HG03108 (cell line): ENCODE results near the gene DCC.

Experiments
- ATAC-seq: cut with Tn5 transposase; IDR thresholded peaks from one replicate; pipeline ENCODE4 v1.9.1; 2021; ENCODE audit warnings: moderate library complexity; ENCODE audit not compliant: unreplicated experiment

DCC gene

DNA sequence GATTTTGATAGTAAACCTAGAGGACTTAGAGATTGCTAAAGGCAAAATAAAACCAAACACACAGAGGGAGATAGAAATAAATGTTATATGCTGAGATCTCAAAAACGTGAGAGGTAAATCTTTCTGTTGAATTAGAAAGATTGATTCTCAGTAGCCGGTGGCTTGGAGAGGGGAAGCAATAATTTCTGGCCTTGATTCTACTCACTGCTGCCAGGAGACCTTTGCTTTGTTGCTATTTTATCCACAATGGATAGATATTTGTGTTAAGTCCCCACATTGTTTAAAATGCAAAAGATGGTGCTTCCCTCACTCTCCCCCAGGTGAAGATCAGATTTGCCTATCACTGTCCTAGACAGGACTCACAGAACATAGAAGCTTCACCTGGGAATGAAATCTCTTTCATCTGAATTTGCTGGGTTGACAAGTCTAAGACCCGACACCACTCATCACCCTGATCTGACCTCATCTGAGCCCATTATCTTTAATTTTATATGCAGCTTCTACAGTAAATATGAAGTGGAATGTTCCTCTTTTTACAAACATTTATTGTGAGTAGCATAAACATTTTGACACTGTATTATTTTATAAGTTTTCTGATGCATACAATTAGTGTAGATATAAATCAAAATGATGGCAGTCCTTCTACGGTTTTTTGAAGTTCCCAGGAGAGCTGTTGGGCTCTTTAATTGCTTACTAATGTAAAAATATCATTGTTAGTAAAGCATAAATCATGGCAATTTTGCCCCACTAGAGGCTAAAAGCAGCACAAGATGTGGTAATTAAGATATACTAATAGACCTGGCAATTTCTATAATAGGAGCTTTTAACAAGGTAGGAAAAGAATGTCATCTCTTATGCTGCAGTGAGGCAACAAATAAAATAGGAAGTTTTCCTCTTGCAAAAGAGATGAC is 149.7 kb downstream of the DCC start:
- no peak for ATAC-seq

DNA sequence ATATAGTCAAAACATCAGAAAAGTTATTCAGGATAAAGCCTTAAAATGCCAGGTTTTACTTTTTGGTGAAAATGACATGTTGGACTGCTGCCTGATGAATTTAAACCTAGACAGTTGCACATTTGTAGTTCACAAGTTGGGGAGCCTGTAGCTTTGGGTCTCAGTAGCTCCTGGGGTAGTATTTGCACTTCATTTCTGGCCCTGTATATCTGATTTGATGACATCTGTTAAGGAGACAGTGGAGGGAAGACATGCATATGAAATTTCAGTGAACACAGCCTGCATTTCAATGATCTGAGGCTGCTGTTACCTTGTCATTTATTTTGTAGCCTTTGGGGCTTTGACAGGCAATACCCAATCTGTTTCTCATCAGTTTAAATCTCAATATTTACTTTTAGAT is 156.4 kb downstream of the DCC start:
- no peak for ATAC-seq

GRCh38 chr18:52499016-52499415 is 159.0 kb downstream of the DCC start:
- no peak for ATAC-seq

DNA sequence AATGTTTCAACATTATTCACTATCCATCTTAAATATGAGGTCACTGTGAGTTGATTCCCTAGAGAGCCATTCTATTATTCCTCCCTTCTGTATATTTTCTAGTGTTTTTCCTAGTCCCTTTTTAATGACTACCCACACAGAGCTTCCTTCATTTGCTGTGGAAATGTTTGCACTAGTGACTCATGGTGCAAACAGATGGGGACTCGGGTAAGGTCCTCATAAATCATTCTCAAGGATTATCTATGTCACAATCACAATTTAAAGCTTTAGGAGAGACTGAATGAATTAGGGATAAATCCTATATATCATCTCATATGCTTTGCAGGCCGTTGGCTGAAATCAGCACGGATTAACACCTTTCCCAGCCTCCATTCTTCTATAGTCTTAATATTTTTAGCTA is 159.6 kb downstream of the DCC start:
- no peak for ATAC-seq

DNA sequence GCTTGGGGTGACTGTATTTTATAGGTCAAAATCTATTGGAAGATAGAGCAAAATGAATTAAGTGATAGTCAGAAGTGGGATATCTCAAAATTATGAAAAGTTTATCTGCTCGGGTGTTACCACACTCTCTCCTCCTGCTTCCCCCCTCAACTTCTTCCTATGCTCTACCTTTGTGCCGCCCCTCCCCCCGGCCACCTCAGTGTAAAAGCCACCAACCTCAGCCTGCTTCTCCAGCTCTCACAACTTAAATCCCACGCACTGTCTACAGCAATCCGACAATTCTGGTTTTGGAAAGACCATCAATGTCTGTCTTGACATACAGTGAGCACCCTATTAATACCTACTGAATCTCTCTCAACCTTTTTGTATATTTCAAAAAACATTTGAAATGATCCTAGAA is 164.6 kb downstream of the DCC start:
- no peak for ATAC-seq

GRCh38 chr18:52510139-52510538 is 170.1 kb downstream of the DCC start:
- no peak for ATAC-seq

GRCh38 chr18:52518086-52518485 is 178.1 kb downstream of the DCC start:
- no peak for ATAC-seq

- no peak for ATAC-seq
Observed at GRCh38 chr18:52519021-52519420, 179.0 kb downstream of the DCC start.

DNA sequence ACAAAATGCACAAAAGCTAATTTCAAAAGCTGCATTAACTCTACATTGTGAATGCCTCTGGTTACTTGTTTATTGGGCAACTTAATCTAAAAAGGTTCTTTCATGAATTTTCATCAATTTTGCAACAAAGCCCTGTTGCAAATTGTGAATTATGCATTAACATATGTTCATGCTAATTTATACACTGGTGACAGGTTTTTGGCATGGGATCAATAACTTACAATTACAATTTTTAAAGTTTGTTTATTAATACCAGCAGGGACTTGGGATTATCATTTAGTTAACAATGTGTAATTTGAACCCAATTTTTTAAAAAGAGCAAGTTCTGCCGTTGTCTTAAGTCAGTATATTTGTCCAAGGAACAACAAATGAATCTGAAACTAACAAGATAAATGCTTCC is 183.6 kb downstream of the DCC start:
- ATAC-seq: no peak

- ATAC-seq: no peak
Observed at GRCh38 chr18:52531836-52532235, 191.8 kb downstream of the DCC start.

DNA sequence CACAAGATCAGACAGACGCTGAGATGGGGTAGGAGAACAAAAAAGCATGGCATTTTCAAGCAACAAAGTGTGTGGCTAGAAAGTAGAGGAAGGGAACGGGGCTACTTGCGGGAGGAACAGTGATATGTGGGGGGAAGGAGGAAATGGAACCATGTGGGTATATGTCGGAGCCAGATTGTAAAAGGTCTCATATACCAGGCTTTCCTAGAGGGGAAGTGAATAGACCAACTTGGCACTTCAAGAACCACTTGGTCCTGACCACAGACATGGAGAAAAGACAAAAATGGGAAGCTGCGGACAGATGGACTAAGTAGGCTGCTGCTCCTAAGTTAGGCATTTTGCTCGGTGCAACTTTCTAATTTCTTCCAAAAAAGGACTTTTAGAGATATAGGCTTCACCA is 196.0 kb downstream of the DCC start:
- ATAC-seq: no peak

- no peak for ATAC-seq
Observed at GRCh38 chr18:52537261-52537660, 197.3 kb downstream of the DCC start.

DNA sequence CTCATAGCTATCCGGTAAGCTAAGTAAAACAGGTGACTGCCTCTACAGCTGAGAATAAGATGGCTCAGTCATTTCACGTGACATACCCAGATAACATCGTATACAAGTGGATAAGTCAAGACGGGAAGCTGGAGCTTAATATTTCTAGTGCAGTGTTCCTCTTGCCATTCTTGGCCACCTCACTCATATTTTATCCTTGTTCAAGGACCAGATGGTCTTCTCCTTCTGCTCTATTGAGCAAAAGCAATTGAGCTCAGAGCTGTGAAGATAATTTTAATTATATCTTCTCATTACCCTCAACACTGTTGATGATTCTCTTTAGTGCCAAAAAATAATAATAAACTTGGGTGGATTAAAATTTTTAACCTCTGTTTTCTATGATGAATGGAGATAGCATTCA is 201.1 kb downstream of the DCC start:
- no peak for ATAC-seq

- ATAC-seq: no peak
Observed at GRCh38 chr18:52544086-52544485, 204.1 kb downstream of the DCC start.

- ATAC-seq: no peak
Observed at GRCh38 chr18:52546686-52547346, 206.8 kb downstream of the DCC start.

- ATAC-seq: no peak
Observed at GRCh38 chr18:52553441-52553840, 213.4 kb downstream of the DCC start.

GRCh38 chr18:52554180-52554579 is 214.2 kb downstream of the DCC start:
- ATAC-seq: no peak

DNA sequence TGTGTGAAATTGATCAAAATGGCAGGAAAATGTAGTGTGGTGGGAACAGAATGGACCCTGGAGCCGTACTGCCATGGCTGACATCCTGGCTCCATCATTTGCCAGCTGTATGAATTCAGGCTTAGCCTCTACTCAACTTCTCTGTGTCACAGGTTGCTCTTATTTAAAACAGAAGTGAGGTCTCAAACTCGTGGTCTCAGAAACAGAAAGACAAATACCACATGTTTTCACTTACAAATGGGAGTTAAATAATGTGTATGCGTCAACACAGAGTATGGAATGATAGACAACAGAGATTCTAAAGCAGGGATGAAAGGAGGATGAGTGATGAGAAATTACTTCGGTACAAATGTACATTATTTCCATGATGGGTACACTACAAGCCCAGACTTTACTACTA is 227.4 kb downstream of the DCC start:
- no peak for ATAC-seq

- ATAC-seq: no peak
Observed at GRCh38 chr18:52569492-52569891, 229.5 kb downstream of the DCC start.

GRCh38 chr18:52570975-52571374 is 231.0 kb downstream of the DCC start:
- no peak for ATAC-seq

- no peak for ATAC-seq
Observed at GRCh38 chr18:52572036-52573000, 232.3 kb downstream of the DCC start.
